Bone marrow (tissue), 2 donors: ENCODE data around the gene HOXA1.
"Not testable (repeated sequence)": the region's sequence is repeated elsewhere in the genome, so short reads cannot be mapped to it uniquely, and the experiment has no call there.

Experiments
- DNase-seq, 2 donors: peaks; one replicate each; lab custom pipeline; 2025; lab: John Stamatoyannopoulos, UW

The HOXA1 gene

DNA sequence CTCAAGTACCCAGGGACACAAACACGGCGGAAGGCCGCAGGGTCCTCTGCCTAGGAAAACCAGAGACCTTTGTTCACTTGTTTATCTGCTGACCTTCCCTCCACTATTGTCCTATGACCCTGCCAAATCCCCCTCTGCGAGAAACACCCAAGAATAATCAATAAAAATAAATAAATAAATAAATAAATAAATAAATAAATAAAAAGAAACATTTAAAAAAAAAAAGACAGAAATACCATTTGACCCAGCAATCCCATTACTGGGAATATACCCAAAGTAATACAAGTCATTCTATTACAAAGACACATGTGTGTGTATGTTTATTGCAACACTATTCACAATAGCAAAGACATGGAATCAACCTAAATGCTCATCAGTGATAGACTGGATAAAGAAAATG is 49.8 kb downstream of the HOXA1 start:
- DNase-seq, result not testable (repeated sequence)

DNA sequence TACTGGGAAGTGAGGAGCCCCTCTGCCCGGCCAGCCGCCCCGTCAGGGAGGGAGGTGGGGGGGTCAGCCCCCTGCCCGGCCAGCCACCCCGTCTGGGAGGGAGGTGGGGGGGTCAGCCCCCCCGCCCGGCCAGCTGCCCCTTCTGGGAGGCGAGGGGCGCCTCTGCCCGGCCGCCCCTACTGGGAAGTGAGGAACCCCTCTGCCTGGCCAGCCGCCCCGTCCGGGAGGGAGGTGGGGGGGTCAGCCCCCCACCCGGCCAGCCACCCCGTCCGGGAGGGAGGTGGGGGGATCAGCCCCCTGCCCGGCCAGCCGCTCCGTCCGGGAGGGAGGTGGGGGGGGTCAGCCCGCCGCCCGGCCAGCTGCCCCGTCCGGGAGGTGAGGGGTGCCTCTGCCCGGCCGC is 50.7 kb downstream of the HOXA1 start:
- not testable (repeated sequence) for DNase-seq
